ENCODE data around the gene OR5C1. TPM values are rescaled to one million over a fixed set of nuclear protein-coding genes. Genes with fewer than 3 reads are reported as not detected.
"Not testable (repeated sequence)": the region's sequence is repeated elsewhere in the genome, so short reads cannot be mapped to it uniquely, and the experiment has no call there.

The OR5C1 gene
- total and polyA plus RNA-seq, 3 experiments from 2014 or later = not detected

DNA sequence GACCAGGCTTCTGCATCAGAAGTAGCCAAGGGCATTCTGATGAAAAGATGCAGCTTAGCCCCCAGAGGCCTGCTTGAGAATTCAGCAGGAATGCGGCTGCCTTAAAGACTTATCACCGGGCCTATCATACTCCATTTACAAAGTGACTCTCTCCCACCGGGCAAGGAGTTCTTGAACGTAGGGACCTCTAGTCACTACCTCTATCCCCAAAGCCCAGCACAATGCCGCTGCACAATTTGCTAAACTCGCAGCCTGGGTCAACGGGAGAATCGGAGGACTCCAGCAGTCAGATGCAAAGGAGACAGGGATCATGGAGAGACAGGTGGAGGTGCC lies 39.0 kb downstream of the OR5C1 start:
- Mint-ChIP-seq H3K36me3 (peaks cover 0 to 34% (median 11%) of the 10 kb centered on the region in 3 donors), H3K9me3 (no peaks in the 10 kb centered on the region), H3K4me3 (peak overlapping the region; percentile 94 to 99 (median 97)), H3K27me3 (no peaks in the 10 kb centered on the region), H3K27ac (peak overlapping the region; percentile 89 to 99 (median 97)), H3K4me1 (peaks cover 40 to 55% (median 52%) of the 10 kb centered on the region in 3 donors)
- Histone ChIP-seq H3K9me3 (ENCODE audit: low read length) (no peaks in the 10 kb centered on the region), H3K4me3 (ENCODE audit: low read length) (peak overlapping the region; percentile 81), H3K27ac (ENCODE audit: low read depth, low read length) (peak overlapping the region; percentile 86), H3K27me3 (ENCODE audit: insufficient read depth, low read length, poor library complexity, severe bottlenecking) (no peaks in the 10 kb centered on the region), H3K4me1 (ENCODE audit: insufficient read depth, low read length) (peaks cover 27% of the 10 kb centered on the region), H3K36me3 (ENCODE audit: insufficient read depth, low read length) (peaks cover 9% of the 10 kb centered on the region)
- ChIA-PET CTCF (interaction anchor here (0.7 to 1.2 kb wide), 5 partner anchors 8 to 729 kb away, joined by 3 read pairs; partner anchors contain the start of gene ZBTB6), POLR2A (interaction anchor here (0.6 to 1.7 kb wide), 6 partner anchors 12 to 563 kb away, joined by 3 to 10 read pairs (median 6); partner anchors contain the start of genes MRRF, RABGAP1, RBM18 and RC3H2)
- no peak for DNase-seq

DNA sequence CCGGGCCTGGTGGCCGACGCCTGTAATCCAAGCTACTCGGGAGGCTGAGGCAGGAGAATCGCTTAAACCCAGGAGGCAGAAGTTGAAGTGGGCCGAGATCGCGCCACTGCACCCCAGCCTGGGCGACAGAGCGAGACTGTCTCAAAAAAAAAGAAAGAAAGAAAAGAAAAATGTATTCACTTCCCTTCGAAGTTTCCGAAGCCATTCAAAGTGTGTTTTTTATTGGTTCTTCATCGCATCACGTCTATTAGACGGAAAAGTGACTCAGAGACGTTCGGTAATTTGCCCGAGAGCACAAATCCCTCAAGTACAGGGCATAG lies 40.2 kb downstream of the OR5C1 start:
- not testable (repeated sequence) for H3K36me3 ChIP-seq (ENCODE audit: insufficient read depth, low read length); H3K27me3 Mint-ChIP-seq; H3K9me3 ChIP-seq (ENCODE audit: low read length); H3K27me3 ChIP-seq (ENCODE audit: insufficient read depth, low read length, poor library complexity, severe bottlenecking); DNase-seq; H3K9me3 Mint-ChIP-seq
- Mint-ChIP-seq H3K36me3 (peaks cover 0 to 26% (median 3%) of the 10 kb centered on the region in 3 donors), H3K27ac (peak overlapping the region in 7 of 8 donors; percentile 89 to 98 (median 97)), H3K4me3 (peak overlapping the region; percentile 94 to 99 (median 97)), H3K4me1 (peaks cover 36 to 47% (median 40%) of the 10 kb centered on the region in 3 donors)
- Histone ChIP-seq H3K4me1 (ENCODE audit: insufficient read depth, low read length) (peaks cover 27% of the 10 kb centered on the region), H3K4me3 (ENCODE audit: low read length) (peak overlapping the region; percentile 81), H3K27ac (ENCODE audit: low read depth, low read length) (peak overlapping the region; percentile 86)
- ChIA-PET CTCF (interaction anchor here (1.2 to 1.3 kb wide), 3 partner anchors 9 to 84 kb away, joined by 3 to 4 read pairs (median 3); partner anchors contain the start of genes RC3H2 and ZBTB6), POLR2A (interaction anchor here (0.6 to 1.7 kb wide), 6 partner anchors 13 to 763 kb away, joined by 5 to 10 read pairs (median 6); partner anchors contain the start of genes RABGAP1, RC3H2 and ZBTB6)

DNA sequence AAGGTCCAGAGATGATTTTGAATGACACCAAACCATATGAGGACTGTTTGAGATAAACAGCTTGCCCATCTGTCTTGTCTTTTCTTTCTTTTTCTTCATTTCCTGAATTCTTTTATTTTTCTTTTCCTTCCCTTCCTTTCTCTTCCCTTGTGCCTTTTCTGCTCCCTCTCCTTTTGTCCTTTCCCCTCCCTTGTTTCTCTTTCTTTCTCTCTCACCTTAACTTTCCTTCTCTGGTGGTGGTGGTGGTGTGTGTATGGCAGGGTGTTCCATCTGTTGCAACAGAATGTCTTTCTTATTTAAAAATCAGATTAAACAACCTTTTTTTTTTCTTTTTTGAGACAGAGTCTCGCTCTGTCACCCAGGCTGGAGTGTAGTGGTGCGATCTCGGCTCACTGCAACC lies 43.5 kb downstream of the OR5C1 start:
- no peak overlapping the region for H3K27ac ChIP-seq (ENCODE audit: low read depth, low read length)
- H3K4me3 Mint-ChIP-seq = peak overlapping the region in 3 of 7 donors; percentile 9 to 48 (median 18)
- peak overlapping the region in 3 of 8 donors; percentile 15 to 76 (median 64) for H3K27ac Mint-ChIP-seq
- peaks cover 27 to 31% (median 30%) of the 10 kb centered on the region in 3 donors for H3K4me1 Mint-ChIP-seq
- H3K36me3 Mint-ChIP-seq = peaks cover 0 to 8% (median 0%) of the 10 kb centered on the region in 3 donors
- ChIA-PET POLR2A (interaction anchor here (0.6 kb wide), 1 partner anchor 13 kb away, joined by 4 read pairs; no protein-coding TSS in a partner anchor), CTCF (no interaction called here)
- no peaks in the 10 kb centered on the region for H3K27me3 ChIP-seq (ENCODE audit: insufficient read depth, low read length, poor library complexity, severe bottlenecking)
- H3K9me3 Mint-ChIP-seq = no peaks in the 10 kb centered on the region
- peaks cover 16% of the 10 kb centered on the region for H3K4me1 ChIP-seq (ENCODE audit: insufficient read depth, low read length)
- no peak overlapping the region for H3K4me3 ChIP-seq (ENCODE audit: low read length)
- H3K27me3 Mint-ChIP-seq = no peaks in the 10 kb centered on the region
- H3K9me3 ChIP-seq (ENCODE audit: low read length) = no peaks in the 10 kb centered on the region
- H3K36me3 ChIP-seq (ENCODE audit: insufficient read depth, low read length) = no peaks in the 10 kb centered on the region
- no peak for DNase-seq

DNA sequence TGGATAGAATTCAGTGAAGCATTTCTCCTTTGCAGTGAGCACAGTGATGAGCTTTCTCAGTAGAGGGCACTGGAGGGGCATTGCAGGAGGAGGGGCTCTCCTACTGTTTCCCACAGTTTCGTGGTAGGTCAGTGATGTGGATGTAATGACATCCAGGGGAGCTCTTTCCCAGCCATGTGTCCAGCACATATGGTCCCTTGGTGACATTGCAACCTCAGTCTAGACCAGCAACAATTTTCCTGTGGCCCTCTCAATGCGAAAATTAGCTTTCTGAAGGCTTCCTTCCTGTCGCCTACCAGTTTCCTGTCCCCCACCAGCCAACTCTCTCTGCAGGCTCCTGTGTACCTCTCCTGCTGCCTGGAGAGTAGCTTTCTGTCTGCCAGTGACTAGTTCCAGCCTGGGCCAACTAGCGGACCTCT lies 46.6 kb downstream of the OR5C1 start:
- Mint-ChIP-seq H3K9me3 (peaks cover 0 to 6% (median 3%) of the 10 kb centered on the region in 5 donors), H3K4me3 (peak overlapping the region; percentile 41 to 81 (median 72)), H3K36me3 (no peaks in the 10 kb centered on the region), H3K4me1 (peaks cover 16 to 25% (median 16%) of the 10 kb centered on the region in 3 donors), H3K27ac (peak overlapping the region; percentile 2 to 90 (median 65)), H3K27me3 (no peaks in the 10 kb centered on the region)
- ChIA-PET CTCF (interaction anchor here (0.7 to 1.7 kb wide), 6 partner anchors 17 to 736 kb away, joined by 3 to 4 read pairs (median 3); no protein-coding TSS in a partner anchor), POLR2A (no interaction called here)
- peaks cover 12% of the 10 kb centered on the region for H3K4me1 ChIP-seq (ENCODE audit: insufficient read depth, low read length)
- no peak overlapping the region for H3K4me3 ChIP-seq (ENCODE audit: low read length)
- no peaks in the 10 kb centered on the region for H3K27me3 ChIP-seq (ENCODE audit: insufficient read depth, low read length, poor library complexity, severe bottlenecking)
- no peaks in the 10 kb centered on the region for H3K9me3 ChIP-seq (ENCODE audit: low read length)
- no peaks in the 10 kb centered on the region for H3K36me3 ChIP-seq (ENCODE audit: insufficient read depth, low read length)
- H3K27ac ChIP-seq (ENCODE audit: low read depth, low read length) = no peak overlapping the region
- DNase-seq = peak in 1 of 5 donors; percentile 37

DNA sequence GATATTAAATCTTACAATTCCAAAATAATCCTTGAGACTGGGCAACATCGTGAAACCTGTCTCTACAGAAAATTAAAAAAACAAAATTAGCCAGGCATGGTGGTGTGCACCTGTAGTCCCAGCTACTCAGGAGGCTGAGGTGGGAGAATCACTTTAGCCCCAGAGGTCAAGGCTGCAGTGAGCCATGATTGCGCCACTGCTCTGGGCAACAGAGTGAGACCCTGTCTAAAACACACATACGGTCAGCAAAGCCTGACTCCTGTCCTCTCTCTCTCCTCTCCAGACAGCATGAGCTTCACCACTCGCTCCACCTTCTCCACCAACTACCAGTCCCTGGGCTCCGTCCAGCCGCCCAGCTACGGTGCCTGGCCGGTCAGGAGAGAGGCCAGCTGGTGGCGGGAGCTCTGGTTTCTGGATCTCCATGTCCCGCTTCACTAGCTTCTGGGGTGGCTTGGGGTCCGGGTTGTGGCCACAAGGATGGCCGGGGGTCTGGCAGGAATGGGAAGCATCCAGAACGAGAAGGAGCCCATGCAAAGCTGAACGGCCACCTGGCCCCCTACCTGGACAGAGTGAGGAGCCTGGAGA lies 48.6 kb downstream of the OR5C1 start:
- Histone ChIP-seq H3K27ac (ENCODE audit: low read depth, low read length) (no peak overlapping the region), H3K27me3 (ENCODE audit: insufficient read depth, low read length, poor library complexity, severe bottlenecking) (no peaks in the 10 kb centered on the region), H3K4me1 (ENCODE audit: insufficient read depth, low read length) (peaks cover 12% of the 10 kb centered on the region), H3K4me3 (ENCODE audit: low read length) (no peak overlapping the region), H3K9me3 (ENCODE audit: low read length) (no peaks in the 10 kb centered on the region), H3K36me3 (ENCODE audit: insufficient read depth, low read length) (no peaks in the 10 kb centered on the region)
- no peak for DNase-seq
- peaks cover 13 to 25% (median 14%) of the 10 kb centered on the region in 3 donors for H3K4me1 Mint-ChIP-seq
- H3K36me3 Mint-ChIP-seq = no peaks in the 10 kb centered on the region
- ChIA-PET POLR2A (no interaction called here), CTCF (no interaction called here)
- no peak overlapping the region for H3K4me3 Mint-ChIP-seq
- peaks cover 0 to 6% (median 3%) of the 10 kb centered on the region in 5 donors for H3K9me3 Mint-ChIP-seq
- H3K27ac Mint-ChIP-seq = no peak overlapping the region
- H3K27me3 Mint-ChIP-seq = no peaks in the 10 kb centered on the region

DNA sequence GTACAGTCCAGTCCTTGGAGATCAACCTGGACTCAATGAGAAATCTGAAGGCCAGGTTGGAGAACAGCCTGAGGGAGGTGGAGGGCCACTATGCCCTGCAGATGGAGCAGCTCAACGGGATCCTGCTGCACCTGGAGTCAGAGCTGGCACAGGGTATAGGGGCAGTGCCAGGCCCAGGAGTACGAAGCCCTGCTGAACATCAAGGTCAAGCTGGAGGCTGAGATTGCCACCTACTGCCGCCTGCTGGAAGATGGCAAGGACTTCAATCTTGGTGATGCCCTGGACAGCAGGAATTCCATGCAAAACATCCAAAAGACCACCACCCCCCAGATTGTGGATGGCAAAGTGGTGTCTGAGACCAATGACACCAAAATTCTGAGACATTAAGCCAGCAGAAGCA lies 49.7 kb downstream of the OR5C1 start:
- H3K9me3 Mint-ChIP-seq; POLR2A ChIA-PET; DNase-seq; H3K9me3 ChIP-seq (ENCODE audit: low read length); CTCF ChIA-PET; H3K27ac Mint-ChIP-seq; H3K27me3 Mint-ChIP-seq; H3K36me3 Mint-ChIP-seq; H3K4me3 ChIP-seq (ENCODE audit: low read length); H3K27ac ChIP-seq (ENCODE audit: low read depth, low read length); H3K36me3 ChIP-seq (ENCODE audit: insufficient read depth, low read length); H3K27me3 ChIP-seq (ENCODE audit: insufficient read depth, low read length, poor library complexity, severe bottlenecking): not testable (repeated sequence)
- peaks cover 12% of the 10 kb centered on the region for H3K4me1 ChIP-seq (ENCODE audit: insufficient read depth, low read length)
- H3K4me3 Mint-ChIP-seq = peak overlapping the region in 1 of 7 donors; percentile 38
- H3K4me1 Mint-ChIP-seq = peaks cover 13 to 28% (median 17%) of the 10 kb centered on the region in 3 donors

Other genes starting within 250 kb of the OR5C1 start
- not detected for gene OR1N2, start 235.8 kb upstream of the OR5C1 start, total RNA-seq
- not detected for gene OR1N2, start 235.8 kb upstream of the OR5C1 start, polyA plus RNA-seq
- not detected for gene OR1L8, start 205.5 kb upstream of the OR5C1 start, total RNA-seq
- gene OR1L8, start 205.5 kb upstream of the OR5C1 start, polyA plus RNA-seq = not detected
- gene OR1Q1, start 174.2 kb upstream of the OR5C1 start, total RNA-seq = not detected
- gene OR1Q1, start 174.2 kb upstream of the OR5C1 start, polyA plus RNA-seq = not detected
- not detected for gene OR1B1, start 131.3 kb upstream of the OR5C1 start, total RNA-seq
- gene OR1B1, start 131.3 kb upstream of the OR5C1 start, polyA plus RNA-seq = not detected
- not detected for gene OR1L1, start 127.2 kb upstream of the OR5C1 start, total RNA-seq
- gene OR1L1, start 127.2 kb upstream of the OR5C1 start, polyA plus RNA-seq = not detected
- not detected for gene OR1L3, start 113.8 kb upstream of the OR5C1 start, total RNA-seq
- not detected for gene OR1L3, start 113.8 kb upstream of the OR5C1 start, polyA plus RNA-seq
- gene OR1L4, start 64.9 kb upstream of the OR5C1 start, total RNA-seq = not detected
- not detected for gene OR1L4, start 64.9 kb upstream of the OR5C1 start, polyA plus RNA-seq
- gene OR1L6, start 46.6 kb upstream of the OR5C1 start, total RNA-seq = not detected
- not detected for gene OR1L6, start 46.6 kb upstream of the OR5C1 start, polyA plus RNA-seq
- not detected for gene OR1K1, start 11.2 kb downstream of the OR5C1 start, total RNA-seq
- gene OR1K1, start 11.2 kb downstream of the OR5C1 start, polyA plus RNA-seq = not detected
- gene PDCL, start 39.7 kb downstream of the OR5C1 start, total RNA-seq = 10 to 100 TPM; 18.2 to 18.7 TPM
- 9.8 TPM for gene PDCL, start 39.7 kb downstream of the OR5C1 start, polyA plus RNA-seq
- gene RC3H2, start 116.4 kb downstream of the OR5C1 start, total RNA-seq = 10 to 100 TPM; 32.1 to 34.4 TPM
- 34.0 TPM for gene RC3H2, start 116.4 kb downstream of the OR5C1 start, polyA plus RNA-seq
- gene ZBTB6, start 124.4 kb downstream of the OR5C1 start, total RNA-seq = 10 to 100 TPM; 11.6 to 12.6 TPM
- 2.7 TPM for gene ZBTB6, start 124.4 kb downstream of the OR5C1 start, polyA plus RNA-seq
- 1 to 10 TPM; 4.8 to 5.4 TPM for gene ZBTB26, start 142.6 kb downstream of the OR5C1 start, total RNA-seq
- 0.49 TPM for gene ZBTB26, start 142.6 kb downstream of the OR5C1 start, polyA plus RNA-seq
- gene RABGAP1, start 152.1 kb downstream of the OR5C1 start, total RNA-seq = 10 to 100 TPM; 20.7 to 22.2 TPM
- 24.3 TPM for gene RABGAP1, start 152.1 kb downstream of the OR5C1 start, polyA plus RNA-seq
- under 1 TPM; 0.35 to 0.61 TPM for gene GPR21, start 244.7 kb downstream of the OR5C1 start, total RNA-seq
- not detected for gene GPR21, start 244.7 kb downstream of the OR5C1 start, polyA plus RNA-seq

Data from CD8-positive, alpha-beta memory T cell (primary cell).